WI38 (cell line): ENCODE results near the gene TECR.
"Not testable (repeated sequence)": the region's sequence is repeated elsewhere in the genome, so short reads cannot be mapped to it uniquely, and the experiment has no call there.

Experiments used
- H3K4me3 ChIP-seq: 2 replicates; pipeline ENCODE4 v1.5.1; 2011; ENCODE audit warnings: low read depth, mild to moderate bottlenecking, control low read depth, low read length
- CTCF ChIP-seq: IDR thresholded peaks from 2 replicates; pipeline ENCODE4 v1.5.1; 2012; ENCODE audit warnings: low read depth, mild to moderate bottlenecking, control low read depth, low read length

TECR gene

GRCh38 chr19:14528419-14529253 lies 758 bp upstream of the TECR start:
- peak overlapping the region; percentile 60 for H3K4me3 ChIP-seq
- TF ChIP-seq CTCF = no peak

- no peak for TF ChIP-seq CTCF
- H3K4me3 ChIP-seq = peak overlapping the region; percentile 97
Measured at GRCh38 chr19:14530005-14530348, 583 bp downstream of the TECR start.

DNA sequence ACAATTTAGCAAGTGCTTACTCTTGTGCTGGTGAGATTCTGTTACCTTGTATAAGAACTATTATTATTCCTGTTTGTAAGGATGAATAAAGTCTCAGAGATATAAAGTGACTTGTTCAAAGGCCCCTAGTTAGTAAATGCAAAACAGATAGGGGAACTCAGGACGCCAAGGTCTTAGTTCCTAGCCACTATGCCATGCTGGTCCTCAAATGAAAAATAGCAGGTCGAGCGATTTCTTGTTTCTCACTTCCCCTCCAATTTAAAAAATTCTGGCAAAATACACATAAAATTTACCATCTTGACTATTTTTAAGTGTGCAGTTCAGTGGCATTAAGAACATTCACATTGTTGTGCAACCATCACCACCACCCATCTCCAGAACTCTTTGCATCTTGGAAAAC lies 1.1 kb downstream of the TECR start:
- peak overlapping the region; percentile 97 for H3K4me3 ChIP-seq
- no peak for TF ChIP-seq CTCF

GRCh38 chr19:14533450-14533849 lies 4.1 kb downstream of the TECR start:
- no peak overlapping the region for H3K4me3 ChIP-seq
- TF ChIP-seq CTCF = no peak

DNA sequence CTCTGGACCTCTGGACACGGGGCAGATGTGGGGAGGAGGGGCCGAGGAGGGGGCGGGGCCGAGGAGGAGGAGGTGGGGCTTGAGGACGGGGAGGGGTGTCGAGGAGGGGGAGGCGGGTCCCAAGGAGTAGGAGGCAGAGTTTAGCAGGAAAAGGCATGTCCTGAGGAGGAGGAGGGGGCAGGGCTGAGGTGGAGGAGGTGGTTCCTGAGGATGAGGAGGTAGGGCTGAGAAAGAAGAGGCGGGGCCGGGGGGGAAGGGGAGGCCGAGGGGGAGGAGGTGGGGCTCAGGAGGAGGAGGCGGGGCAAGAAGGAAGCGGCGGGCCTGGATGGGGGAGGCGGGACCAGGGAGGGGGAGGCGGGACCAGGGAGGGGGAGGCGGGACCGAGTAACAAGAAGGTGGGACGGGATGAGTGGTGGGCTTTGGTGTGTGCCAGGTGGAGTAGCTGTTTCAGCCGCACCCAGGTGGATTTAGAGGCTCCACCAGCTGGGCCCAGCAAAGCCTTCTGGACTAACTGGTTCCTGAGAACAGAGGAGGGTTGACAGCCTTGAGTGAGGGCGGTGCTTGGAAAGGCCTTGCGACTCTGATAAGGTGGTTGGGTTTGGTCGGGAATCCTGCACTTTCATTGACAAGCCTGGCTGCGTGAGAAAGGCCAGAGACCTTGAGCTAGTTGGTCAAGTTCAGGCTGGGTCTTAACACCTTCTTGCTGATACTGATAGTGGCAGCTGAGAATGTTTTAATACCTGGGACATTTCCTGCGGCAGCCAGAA lies 7.7 kb downstream of the TECR start:
- H3K4me3 ChIP-seq = no peak overlapping the region
- no peak for TF ChIP-seq CTCF

- no peak for TF ChIP-seq CTCF
- H3K4me3 ChIP-seq = no peak overlapping the region
Measured at GRCh38 chr19:14540741-14541525, 11.5 kb downstream of the TECR start.

DNA sequence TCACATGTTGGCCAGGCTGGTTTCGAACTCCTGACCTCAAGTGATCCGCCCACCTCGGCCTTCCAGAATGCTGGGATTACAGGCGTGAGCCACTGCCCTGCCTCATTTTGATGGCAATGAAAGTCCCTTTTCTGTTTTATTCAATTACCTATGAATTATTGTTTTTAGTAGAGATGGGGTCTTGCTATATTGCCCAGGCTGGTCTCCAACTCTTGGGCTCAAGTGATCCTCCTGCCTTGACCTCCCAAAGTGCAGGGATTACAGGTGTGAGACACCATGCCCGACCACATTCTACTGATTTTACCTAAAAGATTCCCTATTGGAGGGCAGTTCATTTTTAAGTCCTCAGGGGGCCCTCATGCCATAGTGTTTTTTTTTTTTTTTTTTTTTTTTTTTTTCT lies 12.6 kb downstream of the TECR start:
- H3K4me3 ChIP-seq = not testable (repeated sequence)
